HCT116 (cell line): ENCODE measurements around the gene SLC9A7. TPM values are rescaled to one million over a fixed set of nuclear protein-coding genes. Genes with fewer than 3 reads are reported as not detected.

Experiments
- ATAC-seq: fragments of 200-7000 bp; cut with Tn5 transposase; 2 replicates; pipeline ENCODE4 v1.9.1; 2020; ENCODE audit warnings: mild to moderate bottlenecking, moderate library complexity
- BruUV-seq: library from RNA; stranded (reverse); fragments of 400-500 nt; replicated peaks from 2 replicates; lab custom pipeline; 2021; lab: Mats Ljungman, UMichigan
- CTCF ChIA-PET: fragments of 300-600 bp; sonication (Branson Sonifier 250); formaldehyde crosslinking; loops from one replicate; lab custom pipeline; 2021; ENCODE audit warnings: antibody characterized with exemption; lab: Charles Lee
- POLR2A ChIA-PET: fragments of 300-600, 350-600 bp; sonication (Branson Sonifier 250); formaldehyde crosslinking; loops from one replicate; lab custom pipeline; 2021; ENCODE audit warnings: antibody characterized with exemption; lab: Charles Lee
- RAD21 ChIA-PET, 2 experiments: fragments of 300-600 bp; sonication (Branson Sonifier 250); formaldehyde crosslinking; loops; one replicate each; lab custom pipeline; 2023; ENCODE audit warnings: low total read pairs in 2 of 2; ENCODE audit not compliant: uncharacterized antibody in 2 of 2, unreplicated experiment in 2 of 2, low non-redundant PET in 1 of 2; lab: Charles Lee
- DNase-seq: peaks from one replicate; pipeline ENCODE4 v3.0.0-alpha.2; 2010; ENCODE audit warnings: low read depth, low spot score
- H2AFZ ChIP-seq: fragments of 200-600 bp; shearing (Covaris generic), sonication (generic); 2 replicates; pipeline ENCODE4 v1.6.1; 2017; ENCODE audit warnings: low read depth, mixed run types, mixed read lengths, antibody characterized with exemption, low read length; ENCODE audit not compliant: poor library complexity, severe bottlenecking
- H3K27ac ChIP-seq: 2 replicates; pipeline ENCODE4 v1.5.1; 2012; ENCODE audit warnings: low read depth, low read length
- H3K27me3 ChIP-seq: fragments of 200-600 bp; sonication (generic); 2 replicates; pipeline ENCODE4 v1.6.1; 2016; ENCODE audit warnings: mixed run types, low read length, mixed read lengths; ENCODE audit not compliant: insufficient read depth
- H3K36me3 ChIP-seq, 2 experiments: fragments of 200-500 bp in 1 of 2; fragments of 200-600 bp in 1 of 2; sonication (Bioruptor generic) in 1 of 2; sonication (generic) in 1 of 2; 2 replicates each; pipeline versions ENCODE4 v1.5.1 to v1.6.1; 2014 to 2016; ENCODE audit warnings: low read length in 2 of 2, inconsistent platforms in 1 of 2, mixed read lengths in 1 of 2, mixed run types in 1 of 2; ENCODE audit not compliant: insufficient read depth in 2 of 2, control insufficient read depth in 1 of 2
- H3K4me1 ChIP-seq, 2 experiments: fragments of 200-600 bp in 1 of 2; sonication (generic) in 1 of 2; 2 replicates each; pipeline versions ENCODE4 v1.5.1 to v1.6.1; 2012 to 2017; ENCODE audit warnings: low read length in 2 of 2, inconsistent platforms in 1 of 2, mild to moderate bottlenecking in 1 of 2, mixed read lengths in 1 of 2, mixed run types in 1 of 2, moderate library complexity in 1 of 2; ENCODE audit not compliant: insufficient read depth in 2 of 2, control insufficient read depth in 1 of 2
- H3K4me2 ChIP-seq: fragments of 200-600 bp; sonication (generic); 2 replicates; pipeline ENCODE4 v1.6.1; 2017; ENCODE audit warnings: mixed run types, low read length, mixed read lengths
- H3K4me3 ChIP-seq, 2 experiments: fragments of 200-600 bp in 1 of 2; sonication (generic) in 1 of 2; replicated peaks in 1 of 2; 2 replicates each; pipeline ENCODE4 v1.5.1; 2011 to 2016; ENCODE audit warnings: low read length in 2 of 2, control low read depth in 1 of 2, low read depth in 1 of 2, mild to moderate bottlenecking in 1 of 2, mixed read lengths in 1 of 2, mixed run types in 1 of 2
- H3K79me2 ChIP-seq: fragments of 200-600 bp; sonication (generic); 2 replicates; pipeline ENCODE4 v1.6.1; 2017; ENCODE audit warnings: mild to moderate bottlenecking, mixed run types, low read length, moderate library complexity, mixed read lengths; ENCODE audit not compliant: insufficient read depth
- H3K9ac ChIP-seq: fragments of 200-600 bp; sonication (generic); 2 replicates; pipeline ENCODE4 v1.6.1; 2016; ENCODE audit warnings: low read length, mixed read lengths
- H3K9me2 ChIP-seq: fragments of 200-600 bp; sonication (generic), shearing (Covaris generic); 2 replicates; pipeline ENCODE4 v1.6.1; 2017; ENCODE audit warnings: mixed run types, mild to moderate bottlenecking, moderate library complexity; ENCODE audit not compliant: insufficient read depth
- H3K9me3 ChIP-seq, 2 experiments: fragments of 200-500 bp in 1 of 2; fragments of 200-600 bp in 1 of 2; sonication (Bioruptor generic) in 1 of 2; sonication (generic) in 1 of 2; 2 replicates each; pipeline ENCODE4 v1.6.1; 2014 to 2017; ENCODE audit warnings: low read length in 2 of 2, mixed read lengths in 2 of 2, inconsistent platforms in 1 of 2, low read depth in 1 of 2, mild to moderate bottlenecking in 1 of 2, mixed run types in 1 of 2, moderate library complexity in 1 of 2; ENCODE audit not compliant: control insufficient read depth in 1 of 2, insufficient read depth in 1 of 2
- H4K20me1 ChIP-seq: fragments of 200-600 bp; sonication (generic), shearing (Covaris generic); 2 replicates; pipeline ENCODE4 v1.6.1; 2017; ENCODE audit warnings: mixed run types, mild to moderate bottlenecking, moderate library complexity; ENCODE audit not compliant: insufficient read depth
- CTCF ChIP-seq, 3 experiments: fragments of 200-600 bp in 1 of 3; sonication (generic) in 1 of 3; IDR thresholded peaks in 2 of 3; conservative IDR thresholded peaks in 1 of 3; 2 replicates each; pipeline ENCODE4 v1.5.1; 2012 to 2017; ENCODE audit warnings: low read depth in 2 of 3, low read length in 2 of 3, antibody characterized with exemption in 1 of 3, borderline replicate concordance in 1 of 3, control low read depth in 1 of 3, mild to moderate bottlenecking in 1 of 3, mixed read lengths in 1 of 3, mixed run types in 1 of 3, moderate library complexity in 1 of 3; ENCODE audit not compliant: insufficient read depth in 1 of 3
- EGR1 ChIP-seq: IDR thresholded peaks from 2 replicates; pipeline ENCODE4 v1.6.1; 2012; ENCODE audit warnings: low read depth
- ELF1 ChIP-seq: IDR thresholded peaks from 2 replicates; pipeline ENCODE4 v1.6.1; 2012; ENCODE audit warnings: low read depth, borderline replicate concordance
- EZH2 ChIP-seq: fragments of 200-600 bp; sonication (generic); IDR thresholded peaks from 2 replicates; pipeline ENCODE4 v1.6.1; 2017; ENCODE audit warnings: antibody characterized with exemption, mixed run types
- EZH2phosphoT487 ChIP-seq: fragments of 200-600 bp; IDR thresholded peaks from 2 replicates; pipeline ENCODE4 v1.6.1; 2018; ENCODE audit warnings: antibody characterized with exemption, borderline replicate concordance
- POLR2AphosphoS5 ChIP-seq: IDR thresholded peaks from 2 replicates; pipeline ENCODE4 v1.6.1; 2011; ENCODE audit warnings: mild to moderate bottlenecking, low read depth, low read length, moderate library complexity
- ZFX ChIP-seq: fragments of 450-650 bp; IDR thresholded peaks from 2 replicates; pipeline ENCODE4 v1.6.1; 2017
- intact Hi-C: fragments of 100-400 bp; cut with micrococcal nuclease; formaldehyde crosslinking; loops from 2 replicates; pipeline ENCODE4 v1.10.0; 2022
- total RNA-seq: library from RNA; stranded (reverse); gene quantifications from one replicate; pipeline ENCODE4 v1.2.1, GENCODE V29; 2021; ENCODE audit not compliant: unreplicated experiment

The SLC9A7 gene
- total RNA-seq, 1 experiment from 2014 or later: 18.6 TPM

- no peaks in the 10 kb centered on the region for H4K20me1 ChIP-seq
- ChIA-PET CTCF (interaction anchor here (0.8 to 2.1 kb wide), 2 partner anchors 32 to 67 kb away, joined by 3 to 4 read pairs; no protein-coding TSS in a partner anchor), POLR2A (no interaction called here), RAD21 (no interaction called here)
- peak overlapping the region; percentile 48 for H3K9ac ChIP-seq
- no peaks in the 10 kb centered on the region for H3K9me2 ChIP-seq
- H3K36me3 ChIP-seq: no peaks in the 10 kb centered on the region
- H3K4me2 ChIP-seq: peak overlapping the region; percentile 82
- H3K4me3 ChIP-seq: peak overlapping the region; percentile 19 to 49; a peak in 3 of 4 replicates
- no peak for DNase-seq
- H3K4me1 ChIP-seq: peaks cover 67 to 88% of the 10 kb centered on the region in 2 experiments
- TF ChIP-seq EZH2: no peak
- no peak for TF ChIP-seq ZFX
- TF ChIP-seq CTCF (IDR thresholded peaks at IDR 0.05 in 2 of 3, conservative IDR thresholded peaks at IDR 0.05 in 1 of 3; ENCODE audit: borderline replicate concordance in 1 of 3, insufficient read depth in 1 of 3, low read depth in 2 of 3, low read length in 2 of 3): no peak
- TF ChIP-seq EZH2phosphoT487: no peak
- peak overlapping the region; percentile 82 for H3K27ac ChIP-seq
- H3K79me2 ChIP-seq: peaks cover 46% of the 10 kb centered on the region
- no peak overlapping the region for H2AFZ ChIP-seq
- BruUV-seq: no TSS peak
- no peaks in the 10 kb centered on the region for H3K27me3 ChIP-seq
- H3K9me3 ChIP-seq: no peaks in the 10 kb centered on the region
- intact Hi-C loops: no loop called here
- ATAC-seq: peak; percentile 46; the same call in 1 of the 2 replicates
Observed at GRCh38 chrX:46587158-46587557, 171.8 kb downstream of the SLC9A7 start.

GRCh38 chrX:46584736-46585135 lies 174.2 kb downstream of the SLC9A7 start:
- H3K4me2 ChIP-seq: peak overlapping the region; percentile 40
- ChIA-PET RAD21 (no interaction called here), CTCF (no interaction called here), POLR2A (no interaction called here)
- peaks cover 47% of the 10 kb centered on the region for H3K79me2 ChIP-seq
- H3K9me3 ChIP-seq: no peaks in the 10 kb centered on the region
- no peaks in the 10 kb centered on the region for H4K20me1 ChIP-seq
- no peaks in the 10 kb centered on the region for H3K36me3 ChIP-seq
- TF ChIP-seq EGR1: no peak
- TF ChIP-seq ELF1: no peak
- TF ChIP-seq POLR2AphosphoS5: no peak
- intact Hi-C loops: no loop called here
- ATAC-seq (no peak), DNase-seq (no peak)
- no peak overlapping the region for H2AFZ ChIP-seq
- H3K27ac ChIP-seq: peak overlapping the region; percentile 96
- H3K9ac ChIP-seq: peak overlapping the region; percentile 30; the same call in 1 of the 2 replicates
- no peaks in the 10 kb centered on the region for H3K27me3 ChIP-seq
- H3K4me1 ChIP-seq: peaks cover 63 to 82% of the 10 kb centered on the region in 2 experiments
- no TSS peak for BruUV-seq
- H3K9me2 ChIP-seq: no peaks in the 10 kb centered on the region
- no peak overlapping the region for H3K4me3 ChIP-seq
